Measurements from ENCODE around the gene ASXL2. TPM values are rescaled to one million over a fixed set of nuclear protein-coding genes. Genes with fewer than 3 reads are reported as not detected.
A peak's percentile ranks its signal among the peaks of the same experiment; 100 is the strongest.

Gene ASXL2
- total and polyA plus RNA-seq, 2 of the 13 experiments (the other 11 are each of a cell fraction or from before 2014, with no cell fraction given): 12.1 to 19.2 TPM

GRCh38 chr2:25878361-25879132 is at the start of gene ASXL2 (continued):
- TF ChIP-seq, protein P1, sequence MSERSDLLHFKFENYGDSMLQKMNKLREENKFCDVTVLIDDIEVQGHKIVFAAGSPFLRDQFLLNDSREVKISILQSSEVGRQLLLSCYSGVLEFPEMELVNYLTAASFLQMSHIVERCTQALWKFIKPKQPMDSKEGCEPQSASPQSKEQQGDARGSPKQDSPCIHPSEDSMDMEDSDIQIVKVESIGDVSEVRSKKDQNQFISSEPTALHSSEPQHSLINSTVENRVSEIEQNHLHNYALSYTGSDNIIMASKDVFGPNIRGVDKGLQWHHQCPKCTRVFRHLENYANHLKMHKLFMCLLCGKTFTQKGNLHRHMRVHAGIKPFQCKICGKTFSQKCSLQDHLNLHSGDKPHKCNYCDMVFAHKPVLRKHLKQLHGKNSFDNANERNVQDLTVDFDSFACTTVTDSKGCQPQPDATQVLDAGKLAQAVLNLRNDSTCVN (CRISPR knock-in tag; IDR thresholded peaks at IDR 0.05; ENCODE audit: borderline replicate concordance): peak; percentile 82; the same call in 1 of the 2 replicates
- peak; percentile 85 for TF ChIP-seq TP53 (CRISPR knock-in tag; conservative IDR thresholded peaks at IDR 0.05)
- no peak for TF ChIP-seq TRIM24 (CRISPR knock-in tag; IDR thresholded peaks at IDR 0.05)
- no peak for TF ChIP-seq NR0B2 (CRISPR knock-in tag; IDR thresholded peaks at IDR 0.05)
- TF ChIP-seq RXRA (CRISPR knock-in tag; IDR thresholded peaks at IDR 0.05): no peak
- no peak for TF ChIP-seq ARNT (IDR thresholded peaks at IDR 0.05)
- no peak for TF ChIP-seq TBP (CRISPR knock-in tag; IDR thresholded peaks at IDR 0.05)
- TF ChIP-seq, protein P2, sequence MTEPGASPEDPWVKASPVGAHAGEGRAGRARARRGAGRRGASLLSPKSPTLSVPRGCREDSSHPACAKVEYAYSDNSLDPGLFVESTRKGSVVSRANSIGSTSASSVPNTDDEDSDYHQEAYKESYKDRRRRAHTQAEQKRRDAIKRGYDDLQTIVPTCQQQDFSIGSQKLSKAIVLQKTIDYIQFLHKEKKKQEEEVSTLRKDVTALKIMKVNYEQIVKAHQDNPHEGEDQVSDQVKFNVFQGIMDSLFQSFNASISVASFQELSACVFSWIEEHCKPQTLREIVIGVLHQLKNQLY (CRISPR knock-in tag; IDR thresholded peaks at IDR 0.05): no peak; the same call in 1 of the 2 replicates
- TF ChIP-seq TSC22D2 (CRISPR knock-in tag; IDR thresholded peaks at IDR 0.05; ENCODE audit: borderline replicate concordance): peak; percentile 51; the same call in 1 of the 2 replicates
- TF ChIP-seq CBX1 (IDR thresholded peaks at IDR 0.05; ENCODE audit: low read depth): peak; percentile 55
- 0 out of 2 replicates have a peak, but pooled peaks have one; percentile 1 for TF ChIP-seq SRF (IDR thresholded peaks at IDR 0.05; ENCODE audit: low read depth, low read length)
- TF ChIP-seq ZNF234 (CRISPR knock-in tag; conservative IDR thresholded peaks at IDR 0.05): peak; percentile 75; the same call in 1 of the 2 replicates
- TF ChIP-seq TFDP2 (CRISPR knock-in tag; IDR thresholded peaks at IDR 0.05): peak; percentile 88
- no peak for TF ChIP-seq SMAD3 (CRISPR knock-in tag; IDR thresholded peaks at IDR 0.05)
- no peak for TF ChIP-seq ZNF207 (IDR thresholded peaks at IDR 0.05; ENCODE audit: borderline replicate concordance)
- TF ChIP-seq KDM3A (CRISPR knock-in tag; IDR thresholded peaks at IDR 0.05; ENCODE audit: low read depth): peak; percentile 96
- no peak for TF ChIP-seq RFX3 (CRISPR knock-in tag; IDR thresholded peaks at IDR 0.05)
- peak; percentile 69 for TF ChIP-seq ZNF143 (CRISPR knock-in tag; IDR thresholded peaks at IDR 0.05)
- TF ChIP-seq, protein P3, sequence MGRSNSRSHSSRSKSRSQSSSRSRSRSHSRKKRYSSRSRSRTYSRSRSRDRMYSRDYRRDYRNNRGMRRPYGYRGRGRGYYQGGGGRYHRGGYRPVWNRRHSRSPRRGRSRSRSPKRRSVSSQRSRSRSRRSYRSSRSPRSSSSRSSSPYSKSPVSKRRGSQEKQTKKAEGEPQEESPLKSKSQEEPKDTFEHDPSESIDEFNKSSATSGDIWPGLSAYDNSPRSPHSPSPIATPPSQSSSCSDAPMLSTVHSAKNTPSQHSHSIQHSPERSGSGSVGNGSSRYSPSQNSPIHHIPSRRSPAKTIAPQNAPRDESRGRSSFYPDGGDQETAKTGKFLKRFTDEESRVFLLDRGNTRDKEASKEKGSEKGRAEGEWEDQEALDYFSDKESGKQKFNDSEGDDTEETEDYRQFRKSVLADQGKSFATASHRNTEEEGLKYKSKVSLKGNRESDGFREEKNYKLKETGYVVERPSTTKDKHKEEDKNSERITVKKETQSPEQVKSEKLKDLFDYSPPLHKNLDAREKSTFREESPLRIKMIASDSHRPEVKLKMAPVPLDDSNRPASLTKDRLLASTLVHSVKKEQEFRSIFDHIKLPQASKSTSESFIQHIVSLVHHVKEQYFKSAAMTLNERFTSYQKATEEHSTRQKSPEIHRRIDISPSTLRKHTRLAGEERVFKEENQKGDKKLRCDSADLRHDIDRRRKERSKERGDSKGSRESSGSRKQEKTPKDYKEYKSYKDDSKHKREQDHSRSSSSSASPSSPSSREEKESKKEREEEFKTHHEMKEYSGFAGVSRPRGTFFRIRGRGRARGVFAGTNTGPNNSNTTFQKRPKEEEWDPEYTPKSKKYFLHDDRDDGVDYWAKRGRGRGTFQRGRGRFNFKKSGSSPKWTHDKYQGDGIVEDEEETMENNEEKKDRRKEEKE (IDR thresholded peaks at IDR 0.05): no peak
- TF ChIP-seq ZNF83 (CRISPR knock-in tag; IDR thresholded peaks at IDR 0.05; ENCODE audit: borderline replicate concordance): no peak
- no peak; the same call in 1 of the 2 replicates for TF ChIP-seq ZNF329 (CRISPR knock-in tag; IDR thresholded peaks at IDR 0.05; ENCODE audit: low read depth)
- peak; percentile 19; the same call in 1 of the 2 replicates for TF ChIP-seq ZBTB7B (CRISPR knock-in tag; IDR thresholded peaks at IDR 0.05)
- TF ChIP-seq, protein P4, sequence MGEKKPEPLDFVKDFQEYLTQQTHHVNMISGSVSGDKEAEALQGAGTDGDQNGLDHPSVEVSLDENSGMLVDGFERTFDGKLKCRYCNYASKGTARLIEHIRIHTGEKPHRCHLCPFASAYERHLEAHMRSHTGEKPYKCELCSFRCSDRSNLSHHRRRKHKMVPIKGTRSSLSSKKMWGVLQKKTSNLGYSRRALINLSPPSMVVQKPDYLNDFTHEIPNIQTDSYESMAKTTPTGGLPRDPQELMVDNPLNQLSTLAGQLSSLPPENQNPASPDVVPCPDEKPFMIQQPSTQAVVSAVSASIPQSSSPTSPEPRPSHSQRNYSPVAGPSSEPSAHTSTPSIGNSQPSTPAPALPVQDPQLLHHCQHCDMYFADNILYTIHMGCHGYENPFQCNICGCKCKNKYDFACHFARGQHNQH (CRISPR knock-in tag; IDR thresholded peaks at IDR 0.05): peak; percentile 91
- TF ChIP-seq AKAP8 (CRISPR knock-in tag; IDR thresholded peaks at IDR 0.05): peak; percentile 65; the same call in 1 of the 2 replicates
